Measurements from ENCODE around the gene ITGB4.
A peak's percentile ranks its signal among the peaks of the same experiment; 100 is the strongest.
"Not testable (repeated sequence)": the region's sequence is repeated elsewhere in the genome, so short reads cannot be mapped to it uniquely, and the experiment has no call there.

ITGB4 gene

GRCh38 chr17:75754378-75755204 is 33.3 kb downstream of the ITGB4 start:
- no peak for DNase-seq

- no peak for DNase-seq
Measured at GRCh38 chr17:75755205-75755901, 34.1 kb downstream of the ITGB4 start.

- no peak for DNase-seq
Measured at GRCh38 chr17:75755990-75756389, 34.7 kb downstream of the ITGB4 start.

- DNase-seq: no peak
Measured at GRCh38 chr17:75756451-75757085, 35.3 kb downstream of the ITGB4 start.

- DNase-seq: no peak
Measured at GRCh38 chr17:75757086-75757681, 35.9 kb downstream of the ITGB4 start.

- DNase-seq: no peak
Measured at GRCh38 chr17:75758131-75758905, 37.1 kb downstream of the ITGB4 start.

- DNase-seq: no peak
Measured at GRCh38 chr17:75759457-75759856, 38.2 kb downstream of the ITGB4 start.

GRCh38 chr17:75759978-75760640 is 38.9 kb downstream of the ITGB4 start:
- DNase-seq: not testable (repeated sequence)

GRCh38 chr17:75762513-75763268 is 41.4 kb downstream of the ITGB4 start:
- no peak for DNase-seq

- no peak for DNase-seq
Measured at GRCh38 chr17:75763269-75763607, 42.0 kb downstream of the ITGB4 start.

- DNase-seq: no peak
Measured at GRCh38 chr17:75763613-75764416, 42.6 kb downstream of the ITGB4 start.

- no peak for DNase-seq
Measured at GRCh38 chr17:75764417-75764710, 43.1 kb downstream of the ITGB4 start.

- DNase-seq: peak; percentile 87
Measured at GRCh38 chr17:75764711-75765421, 43.6 kb downstream of the ITGB4 start, which contains the start of gene GALK1. TSS of gene GALK1 (minus strand) at chr17:75765192. CDS start at chr17:75765136, 56 bp downstream.

- no peak for DNase-seq
Measured at GRCh38 chr17:75765981-75766380, 44.7 kb downstream of the ITGB4 start.

- no peak for DNase-seq
Measured at GRCh38 chr17:75767881-75768280, 46.6 kb downstream of the ITGB4 start.

GRCh38 chr17:75769536-75769935 is 48.3 kb downstream of the ITGB4 start:
- DNase-seq: no peak

GRCh38 chr17:75771334-75772281 is 50.3 kb downstream of the ITGB4 start:
- no peak for DNase-seq

GRCh38 chr17:75773121-75773807 is 52.0 kb downstream of the ITGB4 start:
- peak; percentile 48 for DNase-seq
